ENCODE measurements around the gene GNE. TPM values are rescaled to one million over a fixed set of nuclear protein-coding genes. Genes with fewer than 3 reads are reported as not detected.

Gene GNE
- total and polyA plus RNA-seq, 2 of the 13 experiments (the other 11 are each of a cell fraction or from before 2014, with no cell fraction given): 16.1 to 24.1 TPM

GRCh38 chr9:36190388-36191289, 67.6 kb downstream of the GNE start, which contains the start of gene CLTA (continued):
- TF ChIP-seq ZHX2 (IDR thresholded peaks at IDR 0.05; ENCODE audit: low read depth): no peak
- peak; percentile 91; the same call in 1 of the 2 replicates for TF ChIP-seq ZHX2 (CRISPR knock-in tag; IDR thresholded peaks at IDR 0.05; ENCODE audit: borderline replicate concordance)
- TF ChIP-seq TOPORS (CRISPR knock-in tag; IDR thresholded peaks at IDR 0.05): no peak
- peak; percentile 67; the same call in 1 of the 2 replicates for TF ChIP-seq ISX (CRISPR knock-in tag; conservative IDR thresholded peaks at IDR 0.05)
- TF ChIP-seq ZBTB42 (CRISPR knock-in tag; IDR thresholded peaks at IDR 0.05): peak; percentile 66; the same call in 1 of the 2 replicates
- TF ChIP-seq ZBTB43 (CRISPR knock-in tag; conservative IDR thresholded peaks at IDR 0.05): peak; percentile 58; the same call in 1 of the 2 replicates
- TF ChIP-seq ZIK1 (CRISPR knock-in tag; IDR thresholded peaks at IDR 0.05; ENCODE audit: borderline replicate concordance, low read depth): peak; percentile 83; the same call in 1 of the 2 replicates
- no peak for TF ChIP-seq ATAD3A (CRISPR knock-in tag; IDR thresholded peaks at IDR 0.05)
- TF ChIP-seq ZNF362 (CRISPR knock-in tag; IDR thresholded peaks at IDR 0.05; ENCODE audit: borderline replicate concordance): no peak; the same call in 1 of the 2 replicates
- peak; percentile 32 for TF ChIP-seq FOXO1 (CRISPR knock-in tag; IDR thresholded peaks at IDR 0.05)
- peak; percentile 86; the same call in 1 of the 2 replicates for TF ChIP-seq ZNF33B (CRISPR knock-in tag; IDR thresholded peaks at IDR 0.05)
- TF ChIP-seq E2F1 (CRISPR knock-in tag; IDR thresholded peaks at IDR 0.05): peak; percentile 89
- TF ChIP-seq HNRNPUL1 (IDR thresholded peaks at IDR 0.05; ENCODE audit: low read depth, low read length): no peak
- peak; percentile 62; the same call in 1 of the 2 replicates for TF ChIP-seq ZSCAN25 (CRISPR knock-in tag; IDR thresholded peaks at IDR 0.05)
- peak; percentile 53; the same call in 1 of the 2 replicates for TF ChIP-seq ZNF280B (CRISPR knock-in tag; IDR thresholded peaks at IDR 0.05; ENCODE audit: borderline replicate concordance)
